A673 (cell line): ENCODE measurements around the gene PAX5.

ENCODE experiments used
- CTCF ChIP-seq: fragments of 300-800, 200-600 bp; sonication (generic); conservative IDR thresholded peaks from 2 replicates; pipeline ENCODE4 v1.5.1; 2017; ENCODE audit warnings: low read depth, mild to moderate bottlenecking, antibody characterized with exemption, low read length, moderate library complexity, mixed read lengths
- EZH2 ChIP-seq: fragments of 200-600 bp; sonication (generic); IDR thresholded peaks from 2 replicates; pipeline ENCODE4 v1.6.1; 2017; ENCODE audit warnings: borderline replicate concordance, low read depth, mild to moderate bottlenecking, mixed read lengths, antibody characterized with exemption, low read length; ENCODE audit not compliant: poor library complexity, severe bottlenecking

- TF ChIP-seq CTCF (no peak), EZH2 (no peak)
These were observed 237.2 kb downstream of the PAX5 start for GRCh38 chr9:36796671-36797419.
